K562 (cell line): ENCODE data around the gene CEMIP. TPM values are rescaled to one million over a fixed set of nuclear protein-coding genes. Genes with fewer than 3 reads are reported as not detected.

Experiments
- ATAC-seq: fragments of 200-7000 bp; cut with Tn5 transposase; 3 replicates; pipeline ENCODE4 v1.9.1; 2020; ENCODE audit warnings: moderate library complexity
- BruUV-seq: library from RNA; stranded (reverse); fragments of 400-500 nt; replicated peaks from 2 replicates; lab custom pipeline; 2021; lab: Mats Ljungman, UMichigan
- CTCF ChIA-PET: fragments of 300-600 bp; formaldehyde crosslinking; extraction: SDS; loops from one replicate; lab custom pipeline; 2021; ENCODE audit warnings: low intra/inter-chr PET ratio; lab: Yijun Ruan, JAX
- POLR2A ChIA-PET: fragments of 300-600, 350-650 bp; sonication (Branson Sonifier 250); formaldehyde crosslinking; extraction: SDS; loops from one replicate; lab custom pipeline; 2021; ENCODE audit warnings: antibody characterized with exemption, inconsistent platforms; lab: Yijun Ruan, JAX
- DNase-seq, 4 experiments: peaks; one replicate each; pipeline versions ENCODE4 v3.0.0 to v3.0.0-alpha.2; 2011 to 2018; ENCODE audit warnings: low spot score in 3 of 4, mixed read lengths in 3 of 4; ENCODE audit errors: extremely low read depth in 1 of 4
- FAIRE-seq: peaks from 2 replicates; lab custom pipeline; 2011; peaks lifted over from hg19 to GRCh38; lab: Jason Lieb, UNC
- H2AFZ ChIP-seq: 2 replicates; pipeline ENCODE4 v1.6.0; 2011; ENCODE audit warnings: low read depth, low read length, control low read depth, inconsistent platforms
- H3K27ac ChIP-seq: fragments of 200-600 bp; 3 replicates; pipeline ENCODE4 v1.8.0; 2011; ENCODE audit warnings: low read depth, mild to moderate bottlenecking, control low read depth, inconsistent platforms, low read length, moderate library complexity, mixed read lengths; ENCODE audit errors: extremely low read depth
- H3K27me3 ChIP-seq, 2 experiments: fragments of 300-600 bp in 1 of 2; 2 replicates in 1 of 2; 3 replicates in 1 of 2; pipeline versions ENCODE4 v1.6.0 to v1.8.0; 2011; ENCODE audit warnings: inconsistent platforms in 2 of 2, low read length in 2 of 2, mild to moderate bottlenecking in 1 of 2, mixed read lengths in 1 of 2, moderate library complexity in 1 of 2; ENCODE audit not compliant: control insufficient read depth in 2 of 2, insufficient read depth in 2 of 2
- H3K36me3 ChIP-seq: fragments of 300-600 bp; 3 replicates; pipeline ENCODE4 v1.8.0; 2011; ENCODE audit warnings: mild to moderate bottlenecking, low read length, inconsistent platforms; ENCODE audit not compliant: control insufficient read depth, insufficient read depth
- H3K4me1 ChIP-seq, 2 experiments: fragments of 200-600 bp in 1 of 2; replicated peaks in 1 of 2; 2 replicates in 1 of 2; 3 replicates in 1 of 2; pipeline versions ENCODE4 v1.5.1 to v1.8.0; 2011; ENCODE audit warnings: inconsistent platforms in 2 of 2, low read length in 2 of 2, mild to moderate bottlenecking in 1 of 2, mixed read lengths in 1 of 2, moderate library complexity in 1 of 2; ENCODE audit not compliant: control insufficient read depth in 2 of 2, insufficient read depth in 2 of 2
- H3K4me2 ChIP-seq: 2 replicates; pipeline ENCODE4 v1.6.1; 2011; ENCODE audit warnings: low read length, control low read depth, inconsistent platforms, mixed read lengths; ENCODE audit not compliant: insufficient read depth
- H3K4me3 ChIP-seq: fragments of 200-600 bp; sonication (generic), shearing (Covaris generic); 2 replicates; pipeline ENCODE4 v1.5.1; 2016; ENCODE audit warnings: control low read depth, inconsistent platforms
- H3K79me2 ChIP-seq: fragments of 200-600 bp; 3 replicates; pipeline ENCODE4 v1.8.0; 2011; ENCODE audit warnings: low read length, inconsistent platforms; ENCODE audit not compliant: control insufficient read depth, insufficient read depth
- H3K9ac ChIP-seq, 2 experiments: 2 replicates each; pipeline versions ENCODE4 v1.6.0 to v1.6.1; 2011; ENCODE audit warnings: low read depth in 2 of 2, low read length in 2 of 2, control low read depth in 1 of 2, inconsistent platforms in 1 of 2, mild to moderate bottlenecking in 1 of 2, mixed read lengths in 1 of 2; ENCODE audit not compliant: insufficient read depth in 1 of 2
- H3K9me1 ChIP-seq: one replicate; pipeline ENCODE4 v1.6.0; 2011; ENCODE audit warnings: inconsistent platforms, mild to moderate bottlenecking, low read length, moderate library complexity; ENCODE audit not compliant: control insufficient read depth, insufficient read depth
- H3K9me3 ChIP-seq: replicated peaks from 2 replicates; pipeline ENCODE4 v1.5.1; 2011; ENCODE audit warnings: low read depth, low read length, inconsistent platforms; ENCODE audit not compliant: control insufficient read depth, insufficient read depth
- H4K20me1 ChIP-seq: replicated peaks from 2 replicates; pipeline ENCODE4 v1.6.1; 2011; ENCODE audit warnings: low read length, inconsistent platforms, mixed read lengths; ENCODE audit not compliant: control insufficient read depth, insufficient read depth
- BACH1 ChIP-seq: fragments of 200-800 bp; sonication (Bioruptor generic); IDR thresholded peaks from 2 replicates; pipeline ENCODE4 v1.6.1; 2016; ENCODE audit warnings: missing genetic modification characterization, missing compliant biosample characterization
- HDAC1 ChIP-seq, 2 experiments: fragments of 450-650 bp; IDR thresholded peaks; 2 replicates each; pipeline ENCODE4 v1.6.1; 2016 to 2017; ENCODE audit warnings: inconsistent platforms in 1 of 2, mild to moderate bottlenecking in 1 of 2, moderate library complexity in 1 of 2
- HDGF ChIP-seq: fragments of 450-650 bp; IDR thresholded peaks from 2 replicates; pipeline ENCODE4 v1.6.1; 2016
- IRF9 ChIP-seq: fragments of 450-650 bp; IDR thresholded peaks from 2 replicates; pipeline ENCODE4 v1.6.1; 2016; ENCODE audit warnings: missing biosample characterization, missing genetic modification characterization
- L3MBTL2 ChIP-seq: fragments of 450-650 bp; IDR thresholded peaks from 2 replicates; pipeline ENCODE4 v1.6.1; 2016; ENCODE audit warnings: mild to moderate bottlenecking, moderate library complexity
- MAFG ChIP-seq: fragments of 450-650 bp; conservative IDR thresholded peaks from 2 replicates; pipeline ENCODE4 v1.6.1; 2016; ENCODE audit warnings: missing genetic modification characterization, missing compliant biosample characterization
- NR4A1 ChIP-seq, 2 experiments: fragments of 250-450 bp in 1 of 2; fragments of 450-650 bp in 1 of 2; sonication (Bioruptor Pico) in 1 of 2; IDR thresholded peaks; 2 replicates each; pipeline versions ENCODE4 v1.4.0 to v1.6.1; 2016 to 2020; ENCODE audit warnings: mild to moderate bottlenecking in 2 of 2, missing compliant biosample characterization in 1 of 2, missing genetic modification characterization in 1 of 2, moderate library complexity in 1 of 2
- PHF8 ChIP-seq: fragments of 200-600 bp; sonication (generic); IDR thresholded peaks from 2 replicates; pipeline ENCODE4 v1.6.1; 2012; ENCODE audit warnings: mixed run types, mild to moderate bottlenecking, inconsistent platforms, low read length, moderate library complexity, borderline replicate concordance
- SIN3A ChIP-seq, 2 experiments: fragments of 150-350 bp in 1 of 2; IDR thresholded peaks; 2 replicates each; pipeline ENCODE4 v1.6.1; 2011 to 2016; ENCODE audit warnings: borderline replicate concordance in 2 of 2, low read depth in 2 of 2, low read length in 2 of 2, mild to moderate bottlenecking in 2 of 2, moderate library complexity in 2 of 2; ENCODE audit not compliant: control insufficient read depth in 1 of 2
- TFAP4 ChIP-seq: sonication (generic); formaldehyde crosslinking; IDR thresholded peaks from 2 replicates; pipeline ENCODE4 v1.8.0; 2022; ENCODE audit warnings: missing genetic modification reagents, mild to moderate bottlenecking, moderate library complexity, borderline replicate concordance
- VEZF1 ChIP-seq: fragments of 200-800 bp; sonication (Bioruptor generic); IDR thresholded peaks from 2 replicates; pipeline ENCODE4 v1.6.1; 2017; ENCODE audit warnings: missing genetic modification characterization, missing compliant biosample characterization
- XRCC3 ChIP-seq: fragments of 450-650 bp; IDR thresholded peaks from 2 replicates; pipeline ENCODE4 v1.6.1; 2017; ENCODE audit warnings: mild to moderate bottlenecking, moderate library complexity
- XRCC5 ChIP-seq: fragments of 200-400 bp; formaldehyde crosslinking; IDR thresholded peaks from 2 replicates; pipeline ENCODE4 v1.6.1; 2017; ENCODE audit warnings: low read depth, mild to moderate bottlenecking, low read length
- ZBTB26 ChIP-seq: fragments of 450-650 bp; formaldehyde crosslinking; IDR thresholded peaks from 2 replicates; pipeline ENCODE4 v1.4.0; 2022; ENCODE audit warnings: missing genetic modification characterization
- ZNF197 ChIP-seq: fragments of 200-800 bp; sonication (Bioruptor generic); IDR thresholded peaks from 2 replicates; pipeline ENCODE4 v1.6.1; 2016; ENCODE audit warnings: low read depth, missing genetic modification characterization, missing compliant biosample characterization
- ZNF354B ChIP-seq: fragments of 250-450 bp; sonication (Bioruptor Pico); IDR thresholded peaks from 2 replicates; pipeline ENCODE4 v1.4.0; 2020
- whole genome bisulfite sequencing: fragments of 100-300 bp; shearing (Covaris generic); methylation state at CpG from one replicate; pipeline ENCODE4 v1.1.6; 2016; ENCODE audit warnings: low coverage, mixed read lengths; ENCODE audit not compliant: insufficient coverage; ENCODE audit errors: missing lambda C conversion rate; 5-methylcytosine and 5-hydroxymethylcytosine counted together
- in situ Hi-C: fragments of 300-500 bp; cut with MboI; formaldehyde crosslinking; loops from 4 replicates; pipeline ENCODE4 v1.15.0; 2018; ENCODE audit warnings: inconsistent platforms, mixed read lengths
- intact Hi-C: fragments of 100-400 bp; cut with micrococcal nuclease; formaldehyde crosslinking; loops from 2 replicates; pipeline ENCODE4 v1.14.2; 2022
- polyA plus RNA-seq, 8 experiments: library from polyadenylated mRNA; depleted of rRNA in 4 of 8; stranded (reverse) in 5 of 8; unstranded in 3 of 8; fragments of >200 nt; fragmentation: Nextera tagmentation in 2 of 8; fragmentation: Illumina TruSeq in 1 of 8; extraction: Ambion mirVana in 2 of 8; extraction: Trizol in 1 of 8; gene quantifications; 2 replicates each; pipeline versions ENCODE4 v1.2.1 to v1.2.3, GENCODE V29; 2011 to 2014; ENCODE audit warnings: inconsistent platforms in 1 of 8, missing spikeins in 1 of 8
- total RNA-seq, 7 experiments: library from RNA; depleted of rRNA in 6 of 7; stranded (reverse); fragments of >200 nt in 6 of 7; fragmentation: Illumina TruSeq in 2 of 7; extraction: Trizol in 2 of 7; gene quantifications; 2 replicates each; pipeline versions ENCODE4 v1.2.1 to v1.2.3, GENCODE V29; 2011 to 2021; ENCODE audit warnings: low replicate concordance in 1 of 7

Gene CEMIP
- total and polyA plus RNA-seq, 9 of the 15 experiments (the other 6 are each of a cell fraction or from before 2014, with no cell fraction given): 0.33 TPM; not detected in 8

- TF ChIP-seq TFAP4 (CRISPR knock-in tag) (no peak), MAFG (tag) (no peak), HDAC1 (IDR thresholded peaks at IDR 0.05) (no peak), XRCC3 (no peak), ZNF354B (CRISPR knock-in tag) (no peak), XRCC5 (no peak)
These were observed 211.8 kb downstream of the CEMIP start (continued) for GRCh38 chr15:80990955-80991354.

- 30% methylated on average over 5 of the region's 5 CpGs for WGBS
- H3K4me2 ChIP-seq: peak overlapping the region; percentile 74
- no peaks in the 10 kb centered on the region for H3K9me1 ChIP-seq
- DNase-seq (peak; percentile 46 to 77 (median 56)), ATAC-seq (peak; percentile 59), FAIRE-seq (peak; percentile 74)
- ChIA-PET POLR2A (interaction anchor here (1.2 to 1.4 kb wide), 2 partner anchors 57 to 275 kb away, joined by 3 to 5 read pairs; no protein-coding TSS in a partner anchor), CTCF (interaction anchor here (0.6 to 0.7 kb wide), 2 partner anchors 185 to 1651 kb away, joined by 3 read pairs; no protein-coding TSS in a partner anchor)
- H3K9me3 ChIP-seq: no peaks in the 10 kb centered on the region
- no TSS peak for BruUV-seq
- peaks cover 3 to 33% of the 10 kb centered on the region in 2 experiments for H3K4me1 ChIP-seq
- H3K9ac ChIP-seq: peak overlapping the region in 1 of 2 experiments; percentile 69; a peak in 1 of 4 replicates
- no peak overlapping the region for H3K4me3 ChIP-seq
- H3K27ac ChIP-seq: 0 out of 3 replicates have a peak overlapping the region, but pooled peaks have one; percentile 23
- H3K79me2 ChIP-seq: peaks cover 31% of the 10 kb centered on the region
- intact Hi-C loops (loop anchor here (1.0 kb wide), 1 partner anchor 14 kb away; no protein-coding TSS in a partner anchor), in situ Hi-C loops (no loop called here)
- H3K27me3 ChIP-seq: no peaks in the 10 kb centered on the region
- H2AFZ ChIP-seq: peak overlapping the region; percentile 87
- peaks cover 13% of the 10 kb centered on the region; the same call in 1 of the 3 replicates for H3K36me3 ChIP-seq
- H4K20me1 ChIP-seq: peaks cover 7% of the 10 kb centered on the region
- TF ChIP-seq BACH1 (tag) (peak; percentile 31; the same call in 1 of the 2 replicates), PHF8 (no peak), ZNF197 (CRISPR knock-in tag) (no peak), IRF9 (no peak), NR4A1 (CRISPR knock-in tag; IDR thresholded peaks at IDR 0.05) (no peak), NR4A1 (tag; IDR thresholded peaks at IDR 0.05) (no peak), HDGF (no peak), SIN3A (IDR thresholded peaks at IDR 0.05; ENCODE audit: borderline replicate concordance in 2 of 2, control insufficient read depth in 1 of 2, low read depth in 2 of 2, low read length in 2 of 2) (peak in 1 of 2 experiments; percentile 44; a peak in 1 of 4 replicates), VEZF1 (peak; percentile 59; the same call in 1 of the 2 replicates), L3MBTL2 (peak; percentile 51; the same call in 1 of the 2 replicates), ZBTB26 (no peak)
These were observed 212.3 kb downstream of the CEMIP start for GRCh38 chr15:80991421-80991820.
